ENCODE measurements around the gene GPR37. TPM values are rescaled to one million over a fixed set of nuclear protein-coding genes. Genes with fewer than 3 reads are reported as not detected.

GPR37 gene
- total RNA-seq, 4 donors from 2014 or later: 3.1 to 6.9 (median 6.1) TPM

DNA sequence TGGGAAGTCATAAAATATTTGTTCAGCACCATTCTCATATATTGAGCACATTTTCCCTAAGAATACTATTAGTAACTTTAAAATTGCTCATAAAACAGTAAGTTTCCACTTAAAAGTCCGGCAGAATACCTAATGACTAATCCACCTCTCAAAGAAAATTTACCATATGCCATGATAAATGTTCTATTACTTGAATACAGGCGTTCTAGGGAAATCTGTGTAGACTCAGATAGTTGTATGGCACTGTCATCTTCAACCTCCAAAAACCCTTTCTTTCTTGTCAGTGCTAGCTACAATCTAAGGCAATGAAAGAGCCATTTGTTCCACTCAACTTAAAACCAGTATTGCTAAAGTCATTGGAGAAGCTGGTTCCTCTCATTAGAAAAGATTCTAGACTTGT, 7.3 kb downstream of the GPR37 start:
- Histone ChIP-seq H3K4me3 (no peak overlapping the region), H3K27ac (no peak overlapping the region), H3K9me3 (no peaks in the 10 kb centered on the region), H3K4me1 (no peaks in the 10 kb centered on the region), H3K27me3 (peaks cover 2% of the 10 kb centered on the region), H3K36me3 (no peaks in the 10 kb centered on the region)
- no peak for DNase-seq (ENCODE audit: low spot score in 2 of 2)
- WGBS: 69% methylated on average over 2 of the region's 2 CpGs
- TF ChIP-seq CTCF (IDR thresholded peaks at IDR 0.05) (no peak), EP300 (IDR thresholded peaks at IDR 0.05) (no peak), POLR2AphosphoS5 (IDR thresholded peaks at IDR 0.05) (no peak), POLR2A (IDR thresholded peaks at IDR 0.05) (no peak)

DNA sequence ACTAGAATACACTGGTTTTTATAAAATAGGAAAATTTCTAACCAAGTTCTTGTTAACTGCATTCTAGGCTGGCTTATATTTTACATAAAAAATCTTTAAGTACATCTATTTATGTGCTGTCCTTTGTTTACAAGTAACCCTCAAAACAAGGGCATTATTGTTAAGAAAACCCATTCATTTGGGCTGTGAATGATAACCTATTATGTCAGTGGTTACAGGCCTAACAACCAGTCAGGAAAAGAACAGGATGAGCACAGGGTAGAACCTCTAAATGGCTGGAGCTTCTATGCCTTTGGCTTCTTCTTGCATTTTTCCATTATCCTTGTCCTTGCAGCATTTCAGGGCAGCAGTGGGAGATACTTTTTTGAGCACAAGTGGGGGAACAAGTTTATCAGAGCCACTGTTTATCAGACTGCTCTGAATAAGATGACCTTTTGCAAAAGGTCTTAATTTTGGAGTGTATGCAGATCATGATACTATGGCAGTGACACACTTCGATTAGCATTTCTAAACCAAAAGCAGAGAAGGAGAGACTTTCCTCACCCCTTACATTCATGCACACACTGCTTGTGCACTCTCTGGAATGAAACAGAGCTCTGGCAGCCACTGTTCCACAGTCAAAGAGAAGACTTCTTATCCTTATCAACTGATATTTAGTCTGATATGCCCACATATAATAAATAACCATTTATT, 10.9 kb downstream of the GPR37 start:
- no peak overlapping the region for H3K27ac ChIP-seq
- TF ChIP-seq CTCF (IDR thresholded peaks at IDR 0.05) (no peak), POLR2AphosphoS5 (IDR thresholded peaks at IDR 0.05) (no peak), POLR2A (IDR thresholded peaks at IDR 0.05) (no peak), EP300 (IDR thresholded peaks at IDR 0.05) (no peak)
- H3K9me3 ChIP-seq: no peaks in the 10 kb centered on the region
- no peak for DNase-seq (ENCODE audit: low spot score in 2 of 2)
- H3K36me3 ChIP-seq: no peaks in the 10 kb centered on the region
- WGBS: 78% methylated on average over 1 of the region's 1 CpG
- H3K4me1 ChIP-seq: no peaks in the 10 kb centered on the region
- no peak overlapping the region for H3K4me3 ChIP-seq
- no peaks in the 10 kb centered on the region for H3K27me3 ChIP-seq

GRCh38 chr7:124752310-124752709, 13.3 kb downstream of the GPR37 start:
- no peaks in the 10 kb centered on the region for H3K4me1 ChIP-seq
- no peak for DNase-seq (ENCODE audit: low spot score in 2 of 2)
- no peak overlapping the region for H3K27ac ChIP-seq
- no peaks in the 10 kb centered on the region for H3K36me3 ChIP-seq
- no peaks in the 10 kb centered on the region for H3K9me3 ChIP-seq
- H3K27me3 ChIP-seq: no peaks in the 10 kb centered on the region
- H3K4me3 ChIP-seq: no peak overlapping the region
- WGBS: 39% methylated on average over 1 of the region's 1 CpG
- TF ChIP-seq POLR2A (IDR thresholded peaks at IDR 0.05) (no peak), CTCF (IDR thresholded peaks at IDR 0.05) (no peak), EP300 (IDR thresholded peaks at IDR 0.05) (no peak), POLR2AphosphoS5 (IDR thresholded peaks at IDR 0.05) (no peak)

DNA sequence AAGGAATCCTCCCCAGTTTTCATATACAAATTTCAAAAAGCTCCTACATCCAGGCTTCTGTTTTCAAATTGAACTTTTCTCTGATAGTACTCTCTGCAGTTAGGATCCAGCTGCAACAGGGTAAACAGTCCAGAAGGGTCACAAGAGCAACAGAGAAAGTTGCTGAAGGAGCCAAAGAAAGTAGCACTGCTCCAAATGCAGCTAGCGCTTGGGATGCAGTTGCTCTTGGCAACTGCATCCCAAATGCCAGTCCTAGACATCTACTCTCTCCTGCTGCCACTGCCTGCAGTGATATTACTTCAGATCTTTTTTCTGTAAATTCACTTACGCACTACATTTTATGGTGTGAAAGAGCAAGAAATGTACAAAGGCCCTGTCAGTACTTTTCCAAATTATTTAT, 14.6 kb downstream of the GPR37 start:
- Histone ChIP-seq H3K36me3 (peaks cover 4% of the 10 kb centered on the region), H3K4me1 (no peaks in the 10 kb centered on the region), H3K27ac (no peak overlapping the region), H3K4me3 (no peak overlapping the region), H3K9me3 (no peaks in the 10 kb centered on the region), H3K27me3 (no peaks in the 10 kb centered on the region)
- 96% methylated on average over 2 of the region's 2 CpGs for WGBS
- no peak for DNase-seq (ENCODE audit: low spot score in 2 of 2)
- TF ChIP-seq CTCF (IDR thresholded peaks at IDR 0.05) (no peak), EP300 (IDR thresholded peaks at IDR 0.05) (no peak), POLR2AphosphoS5 (IDR thresholded peaks at IDR 0.05) (no peak), POLR2A (IDR thresholded peaks at IDR 0.05) (no peak)

GRCh38 chr7:124747072-124747471, 18.5 kb downstream of the GPR37 start:
- no peak for TF ChIP-seq POLR2A (IDR thresholded peaks at IDR 0.05)
- TF ChIP-seq POLR2AphosphoS5 (IDR thresholded peaks at IDR 0.05): no peak
- no peak for TF ChIP-seq CTCF (IDR thresholded peaks at IDR 0.05)
- no peak for TF ChIP-seq EP300 (IDR thresholded peaks at IDR 0.05)
- WGBS: 94% methylated on average over 11 of the region's 11 CpGs
- H3K27ac ChIP-seq: no peak overlapping the region
- DNase-seq (ENCODE audit: low spot score in 2 of 2): no peak
- H3K4me1 ChIP-seq: no peaks in the 10 kb centered on the region
- H3K36me3 ChIP-seq: peaks cover 4% of the 10 kb centered on the region
- H3K27me3 ChIP-seq: no peaks in the 10 kb centered on the region
- H3K9me3 ChIP-seq: no peaks in the 10 kb centered on the region
- H3K4me3 ChIP-seq: no peak overlapping the region

All from suprapubic skin (tissue), 4 donors.